ENCODE measurements around the gene LRRC4C.

DNA sequence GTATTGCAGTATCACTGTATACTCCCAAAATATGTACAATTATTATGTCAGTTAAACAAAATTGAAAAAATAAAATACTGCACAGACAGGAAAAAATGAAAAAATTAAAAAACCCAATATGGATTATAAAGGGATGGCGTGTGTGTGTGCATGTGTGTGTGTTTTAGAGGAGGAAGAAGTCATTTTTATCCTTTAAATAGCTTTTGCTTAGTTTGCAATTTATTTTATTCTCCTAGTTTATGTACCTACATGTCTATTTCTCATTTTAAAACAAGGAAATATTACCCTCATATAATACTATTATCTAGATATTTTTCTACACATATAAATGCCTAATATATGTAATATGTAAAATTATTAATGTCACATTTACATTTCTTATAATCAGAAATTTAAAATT is 1144.3 kb downstream of the LRRC4C start:
- TF ChIP-seq TCF12 (IDR thresholded peaks at IDR 0.05; ENCODE audit: low read depth) (no peak), TAF1 (IDR thresholded peaks at IDR 0.05; ENCODE audit: low read depth) (no peak), YY1 (IDR thresholded peaks at IDR 0.05; ENCODE audit: low read depth) (no peak)
